Measurements from ENCODE around the gene DTNB.
A peak's percentile ranks its signal among the peaks of the same experiment; 100 is the strongest.
"Not testable (repeated sequence)": the region's sequence is repeated elsewhere in the genome, so short reads cannot be mapped to it uniquely, and the experiment has no call there.

Gene DTNB

GRCh38 chr2:25589676-25590205 lies 83.6 kb downstream of the DTNB start:
- no peak for DNase-seq (ENCODE audit: low read depth)

GRCh38 chr2:25588576-25588975 lies 84.8 kb downstream of the DTNB start:
- no peak for DNase-seq (ENCODE audit: low read depth)

GRCh38 chr2:25587361-25587760 lies 86.0 kb downstream of the DTNB start:
- DNase-seq (ENCODE audit: low read depth): peak; percentile 9

GRCh38 chr2:25586726-25587144 lies 86.6 kb downstream of the DTNB start:
- no peak for DNase-seq (ENCODE audit: low read depth)

GRCh38 chr2:25585189-25585588 lies 88.2 kb downstream of the DTNB start:
- no peak for DNase-seq (ENCODE audit: low read depth)

GRCh38 chr2:25582077-25582830 lies 91.1 kb downstream of the DTNB start:
- DNase-seq (ENCODE audit: low read depth): no peak

- no peak for DNase-seq (ENCODE audit: low read depth)
Observed at GRCh38 chr2:25576596-25576995, 96.8 kb downstream of the DTNB start.

- DNase-seq (ENCODE audit: low read depth): peak; percentile 10
Observed at GRCh38 chr2:25572638-25573037, 100.7 kb downstream of the DTNB start.

- peak; percentile 50 for DNase-seq (ENCODE audit: low read depth)
Observed at GRCh38 chr2:25570161-25570845, 103.1 kb downstream of the DTNB start.

GRCh38 chr2:25567406-25567805 lies 106.0 kb downstream of the DTNB start:
- peak; percentile 27 for DNase-seq (ENCODE audit: low read depth)

GRCh38 chr2:25566694-25567093 lies 106.7 kb downstream of the DTNB start:
- DNase-seq (ENCODE audit: low read depth): no peak

- no peak for DNase-seq (ENCODE audit: low read depth)
Observed at GRCh38 chr2:25566094-25566493, 107.3 kb downstream of the DTNB start.

- no peak for DNase-seq (ENCODE audit: low read depth)
Observed at GRCh38 chr2:25561136-25561850, 112.1 kb downstream of the DTNB start.

GRCh38 chr2:25559148-25559547 lies 114.2 kb downstream of the DTNB start:
- no peak for DNase-seq (ENCODE audit: low read depth)

- peak; percentile 61 for DNase-seq (ENCODE audit: low read depth)
Observed at GRCh38 chr2:25558262-25558661, 115.1 kb downstream of the DTNB start.

- no peak for DNase-seq (ENCODE audit: low read depth)
Observed at GRCh38 chr2:25557179-25558036, 116.0 kb downstream of the DTNB start.

- no peak for DNase-seq (ENCODE audit: low read depth)
Observed at GRCh38 chr2:25552318-25552717, 121.1 kb downstream of the DTNB start.

- DNase-seq (ENCODE audit: low read depth): no peak
Observed at GRCh38 chr2:25551316-25551715, 122.1 kb downstream of the DTNB start.

- DNase-seq (ENCODE audit: low read depth): not testable (repeated sequence)
Observed at GRCh38 chr2:25549571-25549970, 123.8 kb downstream of the DTNB start.

- no peak for DNase-seq (ENCODE audit: low read depth)
Observed at GRCh38 chr2:25548601-25549000, 124.8 kb downstream of the DTNB start.

- no peak for DNase-seq (ENCODE audit: low read depth)
Observed at GRCh38 chr2:25546852-25547251, 126.5 kb downstream of the DTNB start.

- no peak for DNase-seq (ENCODE audit: low read depth)
Observed at GRCh38 chr2:25545899-25546298, 127.5 kb downstream of the DTNB start.
